Measurements from ENCODE around the gene BTRC.
"Not testable (repeated sequence)": the region's sequence is repeated elsewhere in the genome, so short reads cannot be mapped to it uniquely, and the experiment has no call there.

The BTRC gene

DNA sequence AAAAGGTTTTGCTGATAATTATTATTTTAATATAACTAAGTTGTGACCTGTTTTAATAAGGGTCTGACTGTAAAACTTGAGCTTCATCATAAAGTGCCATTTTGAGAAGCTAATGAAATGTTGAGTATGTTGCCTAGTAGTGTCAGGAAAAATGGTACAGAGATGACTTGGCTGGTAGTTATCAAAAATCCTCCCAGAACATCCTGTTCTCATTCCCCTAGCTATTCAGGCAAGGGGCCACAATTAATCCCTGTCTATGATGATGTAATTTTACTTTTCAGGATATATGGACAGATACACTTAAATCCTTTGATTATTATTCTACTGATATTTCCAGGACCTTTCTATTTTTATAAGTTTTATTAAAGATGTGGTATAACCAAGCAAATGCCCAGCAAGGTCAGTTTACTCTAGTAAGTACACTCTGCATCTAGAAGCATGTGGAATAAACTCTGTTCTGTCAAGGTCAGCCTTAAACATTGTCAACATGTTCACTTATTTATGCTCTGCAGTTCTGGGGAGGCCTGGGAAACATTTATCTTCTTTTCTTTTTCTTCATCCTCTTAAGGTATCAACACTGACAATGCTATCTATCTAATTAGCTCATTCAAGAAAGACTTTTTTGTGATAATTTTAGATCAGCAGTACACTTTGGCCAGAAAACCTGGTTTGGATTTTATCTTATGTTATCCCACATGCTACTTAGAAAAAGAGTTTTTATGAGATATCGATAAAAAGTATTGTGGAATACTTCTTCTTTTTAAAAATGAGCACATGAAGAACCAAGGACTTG lies 32.1 kb downstream of the BTRC start:
- TF ChIP-seq ARNTL (CRISPR knock-in tag; IDR thresholded peaks at IDR 0.05; ENCODE audit: borderline replicate concordance, low read depth): no peak
- TF ChIP-seq GLIS3 (CRISPR knock-in tag; IDR thresholded peaks at IDR 0.05): no peak
- no peak for TF ChIP-seq ISL1 (CRISPR knock-in tag; IDR thresholded peaks at IDR 0.05)
- no peak for TF ChIP-seq ZNF565 (CRISPR knock-in tag; conservative IDR thresholded peaks at IDR 0.05; ENCODE audit: low read depth)
- TF ChIP-seq PATZ1 (CRISPR knock-in tag; IDR thresholded peaks at IDR 0.05; ENCODE audit: borderline replicate concordance): no peak
- TF ChIP-seq SNAI2 (CRISPR knock-in tag; IDR thresholded peaks at IDR 0.05): no peak
- TF ChIP-seq ZNF70 (CRISPR knock-in tag; IDR thresholded peaks at IDR 0.05): no peak
- TF ChIP-seq TSHZ2 (CRISPR knock-in tag; IDR thresholded peaks at IDR 0.05): no peak
- no peak for TF ChIP-seq PPARA (CRISPR knock-in tag; IDR thresholded peaks at IDR 0.05; ENCODE audit: borderline replicate concordance)
- TF ChIP-seq TCF4 (CRISPR knock-in tag; IDR thresholded peaks at IDR 0.05; ENCODE audit: borderline replicate concordance): no peak
- TF ChIP-seq CSDC2 (CRISPR knock-in tag; IDR thresholded peaks at IDR 0.05): no peak
- no peak for TF ChIP-seq RARB (CRISPR knock-in tag; IDR thresholded peaks at IDR 0.05)
- no peak for TF ChIP-seq TOX (CRISPR knock-in tag; IDR thresholded peaks at IDR 0.05; ENCODE audit: borderline replicate concordance)
- TF ChIP-seq ZC3H10 (CRISPR knock-in tag; IDR thresholded peaks at IDR 0.05): no peak
- TF ChIP-seq, protein P1, sequence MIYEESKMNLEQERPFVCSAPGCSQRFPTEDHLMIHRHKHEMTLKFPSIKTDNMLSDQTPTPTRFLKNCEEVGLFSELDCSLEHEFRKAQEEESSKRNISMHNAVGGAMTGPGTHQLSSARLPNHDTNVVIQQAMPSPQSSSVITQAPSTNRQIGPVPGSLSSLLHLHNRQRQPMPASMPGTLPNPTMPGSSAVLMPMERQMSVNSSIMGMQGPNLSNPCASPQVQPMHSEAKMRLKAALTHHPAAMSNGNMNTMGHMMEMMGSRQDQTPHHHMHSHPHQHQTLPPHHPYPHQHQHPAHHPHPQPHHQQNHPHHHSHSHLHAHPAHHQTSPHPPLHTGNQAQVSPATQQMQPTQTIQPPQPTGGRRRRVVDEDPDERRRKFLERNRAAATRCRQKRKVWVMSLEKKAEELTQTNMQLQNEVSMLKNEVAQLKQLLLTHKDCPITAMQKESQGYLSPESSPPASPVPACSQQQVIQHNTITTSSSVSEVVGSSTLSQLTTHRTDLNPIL (CRISPR knock-in tag; IDR thresholded peaks at IDR 0.05; ENCODE audit: low read depth): no peak
- TF ChIP-seq ZFP30 (CRISPR knock-in tag; IDR thresholded peaks at IDR 0.05): no peak
- no peak for TF ChIP-seq ESRRG (CRISPR knock-in tag; IDR thresholded peaks at IDR 0.05)
- no peak for TF ChIP-seq BACH2 (CRISPR knock-in tag; IDR thresholded peaks at IDR 0.05; ENCODE audit: borderline replicate concordance)
- ATAC-seq: no peak

DNA sequence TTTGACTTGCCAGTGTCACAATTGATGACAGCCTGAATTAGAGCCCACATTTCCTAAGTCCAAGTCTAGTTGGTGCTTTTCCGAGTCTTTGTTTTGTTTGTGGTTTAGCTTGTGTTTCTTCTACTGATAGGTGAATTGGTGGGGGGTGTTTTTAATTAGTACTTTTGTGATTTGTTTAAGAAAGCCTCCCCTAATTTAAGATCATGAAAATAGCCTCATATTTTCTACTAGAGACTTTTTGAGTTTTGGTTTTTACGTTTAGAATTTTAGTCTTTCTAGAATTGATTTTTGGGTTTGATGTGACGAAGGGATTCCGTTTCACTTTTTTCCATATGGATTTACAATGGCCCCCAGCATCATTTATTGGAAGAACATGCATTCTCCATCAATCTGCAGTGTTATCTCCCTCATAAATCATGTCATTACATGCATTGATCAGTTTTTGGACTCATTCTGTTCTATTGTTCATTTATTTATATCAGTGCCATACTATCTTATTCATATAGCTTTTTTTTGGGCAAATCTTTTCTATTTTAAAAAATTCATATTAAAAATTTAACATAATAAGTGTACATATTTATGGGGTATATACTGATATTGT lies 32.8 kb downstream of the BTRC start:
- no peak for ATAC-seq
- TF ChIP-seq ZFP3 (CRISPR knock-in tag; IDR thresholded peaks at IDR 0.05) (no peak), TCF4 (CRISPR knock-in tag; IDR thresholded peaks at IDR 0.05; ENCODE audit: borderline replicate concordance) (no peak), CSDC2 (CRISPR knock-in tag; IDR thresholded peaks at IDR 0.05) (no peak), ZFP30 (CRISPR knock-in tag; IDR thresholded peaks at IDR 0.05) (no peak)

DNA sequence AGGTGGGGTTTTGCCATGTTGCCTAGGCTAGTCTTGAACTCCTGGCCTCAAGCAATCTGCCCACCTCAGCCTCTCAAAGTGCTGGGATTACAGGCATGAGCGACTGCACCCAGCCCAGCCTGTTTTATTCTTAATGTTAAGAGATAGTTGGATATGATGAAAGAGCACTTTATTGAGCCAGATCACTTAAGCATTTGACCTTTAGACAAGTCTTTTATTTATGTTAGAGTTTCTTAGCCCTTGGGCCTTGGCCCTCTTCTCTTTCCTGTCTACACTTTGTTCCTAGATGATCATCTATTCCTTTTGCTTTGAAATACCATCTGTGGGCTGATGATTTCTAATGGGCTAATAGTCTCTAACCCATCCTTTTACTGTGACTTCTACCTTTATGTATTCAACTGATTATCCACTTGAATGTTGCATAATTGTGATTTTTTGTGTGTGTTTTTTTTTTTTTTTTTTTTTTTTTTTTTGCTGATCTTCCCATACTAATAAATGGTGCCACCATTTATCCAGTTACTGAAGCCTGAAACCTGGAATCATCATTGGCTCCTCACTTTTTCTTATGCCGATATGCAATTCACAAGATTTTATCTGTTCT lies 34.8 kb downstream of the BTRC start:
- TF ChIP-seq BACH2 (CRISPR knock-in tag; IDR thresholded peaks at IDR 0.05; ENCODE audit: borderline replicate concordance): no peak
- no peak for ATAC-seq

DNA sequence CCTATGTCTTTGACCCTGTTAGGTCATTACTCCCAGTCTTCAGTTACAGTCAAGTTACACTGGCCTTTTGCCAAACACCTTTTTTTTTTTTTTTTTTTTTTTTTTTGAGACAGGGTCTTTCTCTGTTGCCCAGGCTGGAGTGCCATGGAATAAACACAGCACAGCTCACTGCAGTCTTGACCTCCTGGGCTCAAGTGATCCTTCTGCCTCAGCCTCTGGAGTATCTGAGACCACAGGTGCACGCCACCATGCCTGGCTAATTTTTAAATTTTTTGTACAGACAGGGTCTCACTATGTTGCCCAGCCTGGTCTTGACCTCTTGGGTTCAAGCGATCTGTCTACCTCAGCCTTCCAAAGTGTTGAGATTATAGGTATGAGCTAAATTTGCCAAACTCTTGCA lies 35.6 kb downstream of the BTRC start:
- not testable (repeated sequence) for ATAC-seq

- no peak for ATAC-seq
- no peak for TF ChIP-seq TOX (CRISPR knock-in tag; IDR thresholded peaks at IDR 0.05; ENCODE audit: borderline replicate concordance)
Measured at GRCh38 chr10:101389986-101390531, 36.1 kb downstream of the BTRC start.
